ENCODE measurements around the gene DCAKD.
A peak's percentile ranks its signal among the peaks of the same experiment; 100 is the strongest.
"Not testable (repeated sequence)": the region's sequence is repeated elsewhere in the genome, so short reads cannot be mapped to it uniquely, and the experiment has no call there.

DCAKD gene

GRCh38 chr17:45063198-45063597 is 11.8 kb upstream of the DCAKD start:
- no peak for TF ChIP-seq CTCF (IDR thresholded peaks at IDR 0.05; ENCODE audit: low read depth, low read length)
- H3K4me3 ChIP-seq (ENCODE audit: low read depth, low read length): no peak overlapping the region

GRCh38 chr17:45061606-45062205 is 10.3 kb upstream of the DCAKD start:
- TF ChIP-seq CTCF (IDR thresholded peaks at IDR 0.05; ENCODE audit: low read depth, low read length): no peak
- H3K4me3 ChIP-seq (ENCODE audit: low read depth, low read length): peak overlapping the region; percentile 92

GRCh38 chr17:45060797-45061605 is 9.6 kb upstream of the DCAKD start, which contains the start of gene NMT1:
Gene NMT1 (plus strand): TSS chr17:45061317. CDS start chr17:45061330, 13 bp downstream.
- peak within 1 kb of the TSS; percentile 92 for H3K4me3 ChIP-seq (ENCODE audit: low read depth, low read length)
- no peak for TF ChIP-seq CTCF (IDR thresholded peaks at IDR 0.05; ENCODE audit: low read depth, low read length)

- peak overlapping the region; percentile 92 for H3K4me3 ChIP-seq (ENCODE audit: low read depth, low read length)
- TF ChIP-seq CTCF (IDR thresholded peaks at IDR 0.05; ENCODE audit: low read depth, low read length): no peak
Observed at GRCh38 chr17:45060382-45060796, 9.0 kb upstream of the DCAKD start.

GRCh38 chr17:45052052-45052772 is 780 bp upstream of the DCAKD start:
- TF ChIP-seq CTCF (IDR thresholded peaks at IDR 0.05; ENCODE audit: low read depth, low read length): no peak
- H3K4me3 ChIP-seq (ENCODE audit: low read depth, low read length): peak overlapping the region; percentile 63

- H3K4me3 ChIP-seq (ENCODE audit: low read depth, low read length): not testable (repeated sequence)
Observed at GRCh38 chr17:45051720-45052051, 254 bp upstream of the DCAKD start.

- H3K4me3 ChIP-seq (ENCODE audit: low read depth, low read length): peak overlapping the region; percentile 79
- no peak for TF ChIP-seq CTCF (IDR thresholded peaks at IDR 0.05; ENCODE audit: low read depth, low read length)
Observed at GRCh38 chr17:45050481-45051059, 862 bp downstream of the DCAKD start.
